Stimulated activated CD4-positive, alpha-beta T cell treated with anti-CD3 and anti-CD28 coated beads, Interleukin-2, amount 100 ng/mL, for 48 hours (primary cell): ENCODE data around the gene CD247.

ENCODE experiments used
- DNase-seq, 2 donors: peaks; one replicate each; pipeline ENCODE4 v3.0.0-alpha.2; 2020

CD247 gene

GRCh38 chr1:167400359-167400953 is 117.9 kb downstream of the CD247 start:
- no peak for DNase-seq

DNA sequence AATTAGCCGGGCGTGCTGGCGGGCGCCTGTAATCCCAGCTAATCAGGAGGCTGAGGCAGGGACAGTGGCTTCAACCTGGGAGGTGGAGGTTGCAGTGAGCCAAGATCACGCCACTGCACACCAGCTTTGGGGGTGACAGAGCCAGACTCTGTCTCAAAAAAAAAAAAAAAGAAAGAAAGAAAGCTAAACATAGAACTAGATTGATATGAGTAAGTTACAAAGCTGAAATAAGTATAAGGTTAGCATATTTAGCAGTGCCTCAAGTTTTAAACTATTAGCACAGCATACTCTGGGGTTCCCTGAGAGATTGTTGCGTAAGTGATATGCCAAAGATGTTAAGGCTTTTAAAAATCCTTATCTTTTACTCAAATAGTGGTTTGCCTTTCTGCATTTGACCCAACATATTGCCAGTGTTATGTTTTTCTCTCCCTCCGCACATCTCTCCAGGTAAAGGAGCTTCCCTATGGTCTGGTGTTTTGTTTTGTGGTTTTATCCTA is 126.1 kb downstream of the CD247 start:
- no peak for DNase-seq

DNA sequence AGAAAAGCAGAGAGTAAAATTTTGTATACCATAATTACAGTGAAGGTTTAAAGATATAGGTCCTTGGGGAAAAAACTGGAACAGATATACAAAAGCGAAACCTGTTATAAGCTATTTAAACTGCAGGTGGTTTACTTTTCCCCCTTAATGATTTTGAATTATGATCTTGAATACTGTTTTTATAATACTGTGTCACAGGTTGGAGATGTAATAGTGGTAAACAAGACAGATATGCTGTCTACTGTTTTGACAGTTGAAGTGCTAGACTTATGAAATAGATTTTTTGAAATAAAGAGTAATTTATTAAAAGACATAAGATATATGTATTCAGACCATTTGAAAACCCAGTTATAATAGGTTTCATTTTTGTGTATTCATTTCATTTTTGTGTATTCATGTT is 129.4 kb downstream of the CD247 start:
- no peak for DNase-seq

- no peak for DNase-seq
These were observed 130.9 kb downstream of the CD247 start for GRCh38 chr1:167387251-167387910.
